HL-60 (cell line): Measurements from ENCODE around the gene SLC26A4.

Experiments used
- POLR2AphosphoS5 ChIP-seq: IDR thresholded peaks from 2 replicates; pipeline ENCODE4 v1.6.1; 2012; ENCODE audit warnings: low read depth
- TF ChIP-seq, protein P1 (sequence below): IDR thresholded peaks from one replicate; pipeline ENCODE4 v1.5.1; 2011; ENCODE audit warnings: low read length, control low read depth, inconsistent platforms; ENCODE audit not compliant: insufficient read depth
- TF ChIP-seq, protein P2 (sequence below): IDR thresholded peaks from 2 replicates; pipeline ENCODE4 v1.6.1; 2012; ENCODE audit warnings: low read depth; ENCODE audit not compliant: insufficient replicate concordance

DNA sequence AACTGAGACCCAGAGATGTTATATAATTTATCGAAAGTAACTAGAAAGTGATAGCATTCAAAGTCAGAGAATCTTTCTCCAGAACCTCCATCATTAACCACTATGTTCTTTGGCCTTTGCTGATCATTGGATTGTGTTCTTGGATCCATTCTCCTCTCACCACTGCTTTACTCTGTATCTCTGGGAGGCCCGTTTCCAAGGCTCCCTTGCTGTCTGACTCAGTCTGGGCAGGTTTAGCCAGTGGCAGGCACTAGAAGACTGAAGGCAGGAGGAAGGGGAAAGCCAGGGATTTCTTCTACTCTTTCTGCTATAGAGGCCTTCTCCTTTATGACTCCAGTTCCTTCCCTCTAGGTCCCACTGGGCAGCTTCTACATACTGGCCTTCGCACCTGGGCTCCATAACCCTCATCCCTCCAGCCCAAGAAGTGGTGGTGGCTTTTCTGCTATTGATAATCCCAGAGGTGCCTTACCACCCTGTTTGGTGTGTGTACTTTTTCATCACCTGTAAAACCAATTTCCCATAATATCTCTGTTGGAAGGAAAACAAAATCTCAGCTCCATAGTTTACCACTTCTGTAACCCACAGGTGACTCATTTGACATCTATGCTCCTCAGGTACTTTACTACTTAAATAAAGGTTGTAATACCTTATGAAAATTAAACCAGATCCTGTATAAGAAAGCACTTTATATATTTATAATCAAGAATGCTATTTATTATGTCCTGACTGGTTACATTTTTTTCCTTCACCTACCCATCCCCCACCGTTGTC is 44.5 kb upstream of the SLC26A4 start:
- TF ChIP-seq, protein P1, sequence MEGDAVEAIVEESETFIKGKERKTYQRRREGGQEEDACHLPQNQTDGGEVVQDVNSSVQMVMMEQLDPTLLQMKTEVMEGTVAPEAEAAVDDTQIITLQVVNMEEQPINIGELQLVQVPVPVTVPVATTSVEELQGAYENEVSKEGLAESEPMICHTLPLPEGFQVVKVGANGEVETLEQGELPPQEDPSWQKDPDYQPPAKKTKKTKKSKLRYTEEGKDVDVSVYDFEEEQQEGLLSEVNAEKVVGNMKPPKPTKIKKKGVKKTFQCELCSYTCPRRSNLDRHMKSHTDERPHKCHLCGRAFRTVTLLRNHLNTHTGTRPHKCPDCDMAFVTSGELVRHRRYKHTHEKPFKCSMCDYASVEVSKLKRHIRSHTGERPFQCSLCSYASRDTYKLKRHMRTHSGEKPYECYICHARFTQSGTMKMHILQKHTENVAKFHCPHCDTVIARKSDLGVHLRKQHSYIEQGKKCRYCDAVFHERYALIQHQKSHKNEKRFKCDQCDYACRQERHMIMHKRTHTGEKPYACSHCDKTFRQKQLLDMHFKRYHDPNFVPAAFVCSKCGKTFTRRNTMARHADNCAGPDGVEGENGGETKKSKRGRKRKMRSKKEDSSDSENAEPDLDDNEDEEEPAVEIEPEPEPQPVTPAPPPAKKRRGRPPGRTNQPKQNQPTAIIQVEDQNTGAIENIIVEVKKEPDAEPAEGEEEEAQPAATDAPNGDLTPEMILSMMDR, result no peak
- TF ChIP-seq, protein P2, sequence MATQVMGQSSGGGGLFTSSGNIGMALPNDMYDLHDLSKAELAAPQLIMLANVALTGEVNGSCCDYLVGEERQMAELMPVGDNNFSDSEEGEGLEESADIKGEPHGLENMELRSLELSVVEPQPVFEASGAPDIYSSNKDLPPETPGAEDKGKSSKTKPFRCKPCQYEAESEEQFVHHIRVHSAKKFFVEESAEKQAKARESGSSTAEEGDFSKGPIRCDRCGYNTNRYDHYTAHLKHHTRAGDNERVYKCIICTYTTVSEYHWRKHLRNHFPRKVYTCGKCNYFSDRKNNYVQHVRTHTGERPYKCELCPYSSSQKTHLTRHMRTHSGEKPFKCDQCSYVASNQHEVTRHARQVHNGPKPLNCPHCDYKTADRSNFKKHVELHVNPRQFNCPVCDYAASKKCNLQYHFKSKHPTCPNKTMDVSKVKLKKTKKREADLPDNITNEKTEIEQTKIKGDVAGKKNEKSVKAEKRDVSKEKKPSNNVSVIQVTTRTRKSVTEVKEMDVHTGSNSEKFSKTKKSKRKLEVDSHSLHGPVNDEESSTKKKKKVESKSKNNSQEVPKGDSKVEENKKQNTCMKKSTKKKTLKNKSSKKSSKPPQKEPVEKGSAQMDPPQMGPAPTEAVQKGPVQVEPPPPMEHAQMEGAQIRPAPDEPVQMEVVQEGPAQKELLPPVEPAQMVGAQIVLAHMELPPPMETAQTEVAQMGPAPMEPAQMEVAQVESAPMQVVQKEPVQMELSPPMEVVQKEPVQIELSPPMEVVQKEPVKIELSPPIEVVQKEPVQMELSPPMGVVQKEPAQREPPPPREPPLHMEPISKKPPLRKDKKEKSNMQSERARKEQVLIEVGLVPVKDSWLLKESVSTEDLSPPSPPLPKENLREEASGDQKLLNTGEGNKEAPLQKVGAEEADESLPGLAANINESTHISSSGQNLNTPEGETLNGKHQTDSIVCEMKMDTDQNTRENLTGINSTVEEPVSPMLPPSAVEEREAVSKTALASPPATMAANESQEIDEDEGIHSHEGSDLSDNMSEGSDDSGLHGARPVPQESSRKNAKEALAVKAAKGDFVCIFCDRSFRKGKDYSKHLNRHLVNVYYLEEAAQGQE, result no peak
- TF ChIP-seq POLR2AphosphoS5, result no peak
